Astrocyte (in vitro differentiated cells and primary cell): ENCODE results near the gene TMIE.

Source experiments
- CTCF ChIP-seq: IDR thresholded peaks from 2 replicates; pipeline ENCODE4 v1.5.1; 2011; ENCODE audit warnings: low read depth, mild to moderate bottlenecking, inconsistent platforms, low read length, moderate library complexity; ENCODE audit not compliant: insufficient read depth
- EZH2 ChIP-seq: IDR thresholded peaks from 2 replicates; pipeline ENCODE4 v1.6.1; 2012; ENCODE audit warnings: mild to moderate bottlenecking, low read length, inconsistent platforms; ENCODE audit not compliant: insufficient read depth

DNA sequence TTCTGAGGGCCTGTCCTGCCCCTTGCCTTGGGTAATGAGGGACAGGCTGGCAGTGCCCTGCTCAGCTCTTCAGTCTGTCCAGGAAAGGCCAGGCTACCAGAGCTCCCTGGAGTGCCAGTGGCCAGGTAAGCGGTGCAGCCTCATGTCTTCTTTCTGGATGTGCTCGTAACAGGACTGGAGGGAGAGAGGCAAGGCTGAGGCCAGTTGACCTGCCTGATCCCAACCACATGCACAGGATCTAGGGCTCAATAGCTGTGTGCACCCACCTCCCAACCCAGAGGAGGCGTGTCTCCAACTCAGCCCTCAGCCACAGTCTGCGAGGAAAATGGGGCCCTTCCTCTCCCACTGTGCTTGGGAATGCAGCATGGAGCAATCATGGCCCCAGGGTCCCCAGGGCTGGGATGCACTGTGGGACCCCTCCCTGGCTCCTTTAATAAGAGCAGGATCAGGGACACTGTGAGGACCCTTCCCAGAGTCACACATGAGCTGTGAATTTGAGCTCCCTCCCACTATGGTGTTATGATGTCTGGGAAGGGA is 30.2 kb upstream of the TMIE start:
- TF ChIP-seq CTCF (no peak), EZH2 (no peak)
